HL-60 (cell line): ENCODE measurements around the gene IKBKG.
"Not testable (repeated sequence)": the region's sequence is repeated elsewhere in the genome, so short reads cannot be mapped to it uniquely, and the experiment has no call there.

ENCODE experiments used
- DNase-seq, 2 experiments: peaks; one replicate each; pipeline ENCODE4 v3.0.0-alpha.2; 2010 to 2020; ENCODE audit warnings: low read depth in 1 of 2, low spot score in 1 of 2
- H3K27ac ChIP-seq: fragments of 250-450 bp; sonication (Bioruptor Pico); replicated peaks from 2 replicates; pipeline ENCODE4 v1.5.1; 2020; ENCODE audit warnings: mild to moderate bottlenecking, moderate library complexity
- H3K27me3 ChIP-seq: fragments of 250-450 bp; sonication (Bioruptor Pico); 2 replicates; pipeline ENCODE4 v1.5.1; 2021; ENCODE audit warnings: mild to moderate bottlenecking, moderate library complexity; ENCODE audit not compliant: insufficient read depth, poor library complexity, severe bottlenecking
- H3K4me3 ChIP-seq: replicated peaks from 2 replicates; pipeline ENCODE4 v1.5.1; 2011; ENCODE audit warnings: mild to moderate bottlenecking, control low read depth, low read length; ENCODE audit not compliant: insufficient read depth
- CTCF ChIP-seq: IDR thresholded peaks from one replicate; pipeline ENCODE4 v1.5.1; 2011; ENCODE audit warnings: low read length, control low read depth, inconsistent platforms; ENCODE audit not compliant: insufficient read depth
- GABPA ChIP-seq: IDR thresholded peaks from 2 replicates; pipeline ENCODE4 v1.6.1; 2012; ENCODE audit warnings: low read depth
- POLR2AphosphoS5 ChIP-seq: IDR thresholded peaks from 2 replicates; pipeline ENCODE4 v1.6.1; 2012; ENCODE audit warnings: low read depth
- REST ChIP-seq: IDR thresholded peaks from 2 replicates; pipeline ENCODE4 v1.6.1; 2012; ENCODE audit warnings: low read depth; ENCODE audit not compliant: insufficient replicate concordance
- SPI1 ChIP-seq: IDR thresholded peaks from 2 replicates; pipeline ENCODE4 v1.6.1; 2012; ENCODE audit warnings: low read depth, mild to moderate bottlenecking, borderline replicate concordance

Gene IKBKG

GRCh38 chrX:154605566-154605965 lies 58.1 kb downstream of the IKBKG start:
- TF ChIP-seq SPI1: no peak
- TF ChIP-seq CTCF: no peak
- no peak for TF ChIP-seq GABPA
- TF ChIP-seq POLR2AphosphoS5: no peak
- TF ChIP-seq REST: no peak
- DNase-seq: no peak
- H3K4me3 ChIP-seq: no peak overlapping the region
- H3K27ac ChIP-seq: no peak overlapping the region
- H3K27me3 ChIP-seq: no peaks in the 10 kb centered on the region

- DNase-seq: no peak
- no peak for TF ChIP-seq GABPA
- no peak for TF ChIP-seq POLR2AphosphoS5
- TF ChIP-seq REST: no peak
- no peak for TF ChIP-seq SPI1
- TF ChIP-seq CTCF: no peak
- no peak overlapping the region for H3K4me3 ChIP-seq
- no peak overlapping the region for H3K27ac ChIP-seq
- no peaks in the 10 kb centered on the region for H3K27me3 ChIP-seq
These were observed 60.0 kb downstream of the IKBKG start for GRCh38 chrX:154607370-154607769.

GRCh38 chrX:154607976-154608375 lies 60.6 kb downstream of the IKBKG start:
- H3K27me3 ChIP-seq, H3K27ac ChIP-seq, DNase-seq, H3K4me3 ChIP-seq: not testable (repeated sequence)

GRCh38 chrX:154608823-154609222 lies 61.4 kb downstream of the IKBKG start:
- not testable (repeated sequence) for H3K27me3 ChIP-seq, H3K4me3 ChIP-seq, H3K27ac ChIP-seq, DNase-seq

GRCh38 chrX:154611146-154611545 lies 63.7 kb downstream of the IKBKG start:
- not testable (repeated sequence) for H3K4me3 ChIP-seq, DNase-seq, H3K27me3 ChIP-seq, H3K27ac ChIP-seq

- not testable (repeated sequence) for H3K27ac ChIP-seq, H3K4me3 ChIP-seq
These were observed 66.2 kb downstream of the IKBKG start for GRCh38 chrX:154613586-154613985.

More at GRCh38 chrX:154613586-154613985, 66.2 kb downstream of the IKBKG start:
- H3K27me3 ChIP-seq, DNase-seq: not testable (repeated sequence)
